ENCODE measurements around the gene IZUMO1. TPM values are rescaled to one million over a fixed set of nuclear protein-coding genes. Genes with fewer than 3 reads are reported as not detected.

IZUMO1 gene
- total and polyA plus RNA-seq, 9 of the 15 experiments (the other 6 are each of a cell fraction or from before 2014, with no cell fraction given), result 0.14 to 2.1 (median 0.73) TPM

DNA sequence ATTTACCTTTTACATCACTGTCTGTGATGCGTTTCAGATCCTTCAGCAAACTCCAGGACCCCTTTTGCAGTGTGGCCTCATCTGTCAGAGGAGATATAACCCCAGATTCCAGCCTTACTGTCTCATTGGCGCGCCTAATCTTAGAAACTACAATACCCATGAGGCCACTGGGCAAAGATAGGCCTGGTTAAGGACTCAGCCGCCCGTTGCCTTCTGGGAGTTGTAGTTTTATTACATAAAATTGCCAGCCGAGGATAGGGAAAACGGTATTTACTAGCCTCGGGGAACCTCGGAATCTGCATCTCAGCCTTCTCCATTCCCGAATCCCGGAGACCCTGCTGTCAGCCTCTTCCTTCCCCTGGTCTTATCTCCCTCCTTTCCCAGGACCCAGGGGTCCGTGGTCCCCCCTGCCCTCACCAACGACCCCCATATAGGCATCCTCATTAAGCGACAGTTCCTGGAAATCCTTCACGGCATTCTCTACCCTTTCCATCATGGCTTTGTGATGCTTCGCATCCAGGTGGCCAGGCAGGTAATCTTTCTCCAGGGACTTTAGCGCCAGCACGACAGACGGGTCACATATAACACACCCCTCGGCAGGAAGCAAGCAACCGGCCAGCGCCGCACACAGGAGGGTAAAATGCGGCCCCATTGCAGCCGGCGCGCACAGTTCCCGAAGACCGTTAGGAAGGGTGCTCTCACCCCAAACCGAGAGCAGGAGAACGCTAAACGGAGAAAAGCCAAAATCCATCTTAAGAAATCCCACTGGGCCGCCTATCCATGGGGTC is 1.3 kb downstream of the IZUMO1 start (continued):
- TF ChIP-seq ZNF507 (tag; conservative IDR thresholded peaks at IDR 0.05) (no peak), ZNF766 (CRISPR knock-in tag; conservative IDR thresholded peaks at IDR 0.05) (peak; percentile 90), PURB (CRISPR knock-in tag; IDR thresholded peaks at IDR 0.05; ENCODE audit: low read depth) (no peak), POLR2G (IDR thresholded peaks at IDR 0.05; ENCODE audit: low read depth, low read length) (peak; percentile 50; the same call in 1 of the 2 replicates), EZH2 (IDR thresholded peaks at IDR 0.05; ENCODE audit: borderline replicate concordance, low read depth, low read length) (no peak)
- TF ChIP-seq, protein P1, sequence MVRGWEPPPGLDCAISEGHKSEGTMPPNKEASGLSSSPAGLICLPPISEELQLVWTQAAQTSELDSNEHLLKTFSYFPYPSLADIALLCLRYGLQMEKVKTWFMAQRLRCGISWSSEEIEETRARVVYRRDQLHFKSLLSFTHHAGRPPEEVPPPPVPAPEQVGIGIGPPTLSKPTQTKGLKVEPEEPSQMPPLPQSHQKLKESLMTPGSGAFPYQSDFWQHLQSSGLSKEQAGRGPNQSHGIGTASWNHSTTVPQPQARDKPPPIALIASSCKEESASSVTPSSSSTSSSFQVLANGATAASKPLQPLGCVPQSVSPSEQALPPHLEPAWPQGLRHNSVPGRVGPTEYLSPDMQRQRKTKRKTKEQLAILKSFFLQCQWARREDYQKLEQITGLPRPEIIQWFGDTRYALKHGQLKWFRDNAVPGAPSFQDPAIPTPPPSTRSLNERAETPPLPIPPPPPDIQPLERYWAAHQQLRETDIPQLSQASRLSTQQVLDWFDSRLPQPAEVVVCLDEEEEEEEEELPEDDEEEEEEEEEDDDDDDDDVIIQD (CRISPR knock-in tag; IDR thresholded peaks at IDR 0.05), result no peak

DNA sequence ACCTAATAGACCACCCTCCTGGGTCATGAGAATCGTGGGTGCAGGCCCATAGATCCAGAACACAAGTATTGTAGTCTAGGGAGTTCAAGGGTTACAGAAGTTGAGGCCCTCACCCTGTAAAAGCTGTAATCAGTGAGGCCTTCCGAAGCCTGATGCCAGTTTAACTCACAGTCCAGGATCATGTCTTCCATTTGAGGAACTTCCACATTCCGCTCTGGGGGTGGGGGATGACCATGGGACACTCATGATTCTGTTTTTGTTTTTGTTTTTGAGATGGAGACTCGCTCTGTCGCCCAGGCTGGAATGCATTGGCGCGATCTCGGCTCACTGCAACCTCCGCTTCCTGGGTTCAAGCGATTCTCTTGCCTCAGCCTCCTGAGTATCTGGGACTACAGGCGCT is 4.6 kb downstream of the IZUMO1 start:
- POLR2A ChIA-PET, result interaction anchor here (0.6 to 0.7 kb wide), 2 partner anchors 42 to 139 kb away, joined by 3 read pairs; no protein-coding TSS in a partner anchor
- Histone ChIP-seq H3K9me1 (ENCODE audit: control insufficient read depth, insufficient read depth, low read length) (peaks cover 3% of the 10 kb centered on the region), H3K9ac (ENCODE audit: insufficient read depth in 1 of 2, low read depth in 2 of 2, low read length in 2 of 2) (peak overlapping the region; percentile 71 to 95), H3K27me3 (ENCODE audit: control insufficient read depth in 2 of 2, insufficient read depth in 2 of 2, low read length in 2 of 2) (no peaks in the 10 kb centered on the region), H3K4me1 (replicated peaks in 1 of 2; ENCODE audit: control insufficient read depth in 2 of 2, insufficient read depth in 2 of 2, low read length in 2 of 2) (peaks cover 47 to 49% of the 10 kb centered on the region in 2 experiments), H3K4me2 (ENCODE audit: insufficient read depth, low read length) (peak overlapping the region; percentile 89), H3K36me3 (ENCODE audit: control insufficient read depth, insufficient read depth, low read length) (no peaks in the 10 kb centered on the region), H3K27ac (ENCODE audit: extremely low read depth, low read depth, low read length) (peak overlapping the region; percentile 82), H2AFZ (ENCODE audit: low read depth, low read length) (peak overlapping the region; percentile 77), H3K4me3 (peak overlapping the region; percentile 13), H4K20me1 (replicated peaks; ENCODE audit: control insufficient read depth, insufficient read depth, low read length) (no peaks in the 10 kb centered on the region), H3K79me2 (ENCODE audit: control insufficient read depth, insufficient read depth, low read length) (peaks cover 8% of the 10 kb centered on the region; the same call in 2 of the 3 replicates), H3K9me3 (replicated peaks; ENCODE audit: control insufficient read depth, insufficient read depth, low read depth, low read length) (no peaks in the 10 kb centered on the region)
- no TSS peak for BruUV-seq (replicated peaks)
- in situ Hi-C loops (cut with MboI) (loop anchor here (5.0 kb wide), 1 partner anchor 95 kb away; the partner anchor contains the start of gene CA11), intact Hi-C loops (cut with micrococcal nuclease) (no loop called here)
- no peak for DNase-seq (ENCODE audit: extremely low read depth in 1 of 4, low spot score in 3 of 4)
- CTCF ChIA-PET (ENCODE audit: low intra/inter-chr PET ratio), result interaction anchor here (0.6 kb wide), 2 partner anchors 104 to 196 kb away, joined by 3 read pairs; no protein-coding TSS in a partner anchor
- no peak for ATAC-seq
- WGBS (ENCODE audit: insufficient coverage, low coverage, missing lambda C conversion rate), result 78% methylated on average over 9 of the region's 11 CpGs
- FAIRE-seq, result no peak
- no peak for TF ChIP-seq FOXJ2 (tag; IDR thresholded peaks at IDR 0.05)
- TF ChIP-seq ZNF778 (CRISPR knock-in tag; IDR thresholded peaks at IDR 0.05), result no peak
- 0 out of 3 replicates have a peak, but pooled peaks of 1 of the 2 experiments have one; percentile 1 for TF ChIP-seq CBX3 (IDR thresholded peaks at IDR 0.05; ENCODE audit: borderline replicate concordance in 1 of 2, low read length in 2 of 2)
- no peak for TF ChIP-seq CBX5 (IDR thresholded peaks at IDR 0.05; ENCODE audit: borderline replicate concordance, low read depth)
- TF ChIP-seq, protein P2, sequence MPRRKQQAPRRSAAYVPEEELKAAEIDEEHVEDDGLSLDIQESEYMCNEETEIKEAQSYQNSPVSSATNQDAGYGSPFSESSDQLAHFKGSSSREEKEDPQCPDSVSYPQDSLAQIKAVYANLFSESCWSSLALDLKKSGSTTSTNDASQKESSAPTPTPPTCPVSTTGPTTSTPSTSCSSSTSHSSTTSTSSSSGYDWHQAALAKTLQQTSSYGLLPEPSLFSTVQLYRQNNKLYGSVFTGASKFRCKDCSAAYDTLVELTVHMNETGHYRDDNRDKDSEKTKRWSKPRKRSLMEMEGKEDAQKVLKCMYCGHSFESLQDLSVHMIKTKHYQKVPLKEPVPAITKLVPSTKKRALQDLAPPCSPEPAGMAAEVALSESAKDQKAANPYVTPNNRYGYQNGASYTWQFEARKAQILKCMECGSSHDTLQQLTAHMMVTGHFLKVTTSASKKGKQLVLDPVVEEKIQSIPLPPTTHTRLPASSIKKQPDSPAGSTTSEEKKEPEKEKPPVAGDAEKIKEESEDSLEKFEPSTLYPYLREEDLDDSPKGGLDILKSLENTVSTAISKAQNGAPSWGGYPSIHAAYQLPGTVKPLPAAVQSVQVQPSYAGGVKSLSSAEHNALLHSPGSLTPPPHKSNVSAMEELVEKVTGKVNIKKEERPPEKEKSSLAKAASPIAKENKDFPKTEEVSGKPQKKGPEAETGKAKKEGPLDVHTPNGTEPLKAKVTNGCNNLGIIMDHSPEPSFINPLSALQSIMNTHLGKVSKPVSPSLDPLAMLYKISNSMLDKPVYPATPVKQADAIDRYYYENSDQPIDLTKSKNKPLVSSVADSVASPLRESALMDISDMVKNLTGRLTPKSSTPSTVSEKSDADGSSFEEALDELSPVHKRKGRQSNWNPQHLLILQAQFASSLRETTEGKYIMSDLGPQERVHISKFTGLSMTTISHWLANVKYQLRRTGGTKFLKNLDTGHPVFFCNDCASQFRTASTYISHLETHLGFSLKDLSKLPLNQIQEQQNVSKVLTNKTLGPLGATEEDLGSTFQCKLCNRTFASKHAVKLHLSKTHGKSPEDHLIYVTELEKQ (CRISPR knock-in tag; IDR thresholded peaks at IDR 0.05), result no peak
- TF ChIP-seq, protein P3, sequence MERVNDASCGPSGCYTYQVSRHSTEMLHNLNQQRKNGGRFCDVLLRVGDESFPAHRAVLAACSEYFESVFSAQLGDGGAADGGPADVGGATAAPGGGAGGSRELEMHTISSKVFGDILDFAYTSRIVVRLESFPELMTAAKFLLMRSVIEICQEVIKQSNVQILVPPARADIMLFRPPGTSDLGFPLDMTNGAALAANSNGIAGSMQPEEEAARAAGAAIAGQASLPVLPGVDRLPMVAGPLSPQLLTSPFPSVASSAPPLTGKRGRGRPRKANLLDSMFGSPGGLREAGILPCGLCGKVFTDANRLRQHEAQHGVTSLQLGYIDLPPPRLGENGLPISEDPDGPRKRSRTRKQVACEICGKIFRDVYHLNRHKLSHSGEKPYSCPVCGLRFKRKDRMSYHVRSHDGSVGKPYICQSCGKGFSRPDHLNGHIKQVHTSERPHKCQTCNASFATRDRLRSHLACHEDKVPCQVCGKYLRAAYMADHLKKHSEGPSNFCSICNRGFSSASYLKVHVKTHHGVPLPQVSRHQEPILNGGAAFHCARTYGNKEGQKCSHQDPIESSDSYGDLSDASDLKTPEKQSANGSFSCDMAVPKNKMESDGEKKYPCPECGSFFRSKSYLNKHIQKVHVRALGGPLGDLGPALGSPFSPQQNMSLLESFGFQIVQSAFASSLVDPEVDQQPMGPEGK (CRISPR knock-in tag; IDR thresholded peaks at IDR 0.05; ENCODE audit: borderline replicate concordance), result no peak
